ENCODE results near the gene TGFB3.
"Not testable (repeated sequence)": the region's sequence is repeated elsewhere in the genome, so short reads cannot be mapped to it uniquely, and the experiment has no call there.

Gene TGFB3

GRCh38 chr14:76012354-76012753, 30.6 kb upstream of the TGFB3 start:
- no peak overlapping the region for H3K27ac ChIP-seq
- TF ChIP-seq CTCF (conservative IDR thresholded peaks at IDR 0.05): no peak

GRCh38 chr14:76011930-76012329, 30.1 kb upstream of the TGFB3 start:
- no peak overlapping the region for H3K27ac ChIP-seq
- no peak for TF ChIP-seq CTCF (conservative IDR thresholded peaks at IDR 0.05)

- H3K27ac ChIP-seq: not testable (repeated sequence)
Observed at GRCh38 chr14:76009627-76010026, 27.8 kb upstream of the TGFB3 start.

DNA sequence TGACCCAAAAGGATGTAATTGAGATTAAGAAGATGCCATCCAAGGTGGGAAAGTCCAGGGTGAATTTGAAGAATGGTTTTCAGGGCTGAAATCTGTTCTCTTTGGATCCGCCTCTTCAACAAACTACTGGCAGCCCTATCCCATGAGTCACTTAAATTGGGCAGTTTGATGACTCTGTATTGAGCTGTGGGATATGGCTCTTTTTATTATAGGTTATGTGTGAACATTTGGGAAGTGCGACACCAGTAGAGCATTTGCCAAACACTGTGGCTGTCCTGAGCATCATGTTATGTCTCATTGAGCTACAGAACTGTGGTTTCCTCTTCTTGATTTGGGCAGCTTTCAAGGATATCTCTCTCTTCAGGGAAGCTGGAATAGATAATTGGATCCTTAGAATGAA, 26.1 kb upstream of the TGFB3 start:
- no peak overlapping the region for H3K27ac ChIP-seq
- no peak for TF ChIP-seq CTCF (conservative IDR thresholded peaks at IDR 0.05)

- no peak for TF ChIP-seq CTCF (conservative IDR thresholded peaks at IDR 0.05)
- H3K27ac ChIP-seq: no peak overlapping the region
Observed at GRCh38 chr14:76007379-76007778, 25.6 kb upstream of the TGFB3 start.

DNA sequence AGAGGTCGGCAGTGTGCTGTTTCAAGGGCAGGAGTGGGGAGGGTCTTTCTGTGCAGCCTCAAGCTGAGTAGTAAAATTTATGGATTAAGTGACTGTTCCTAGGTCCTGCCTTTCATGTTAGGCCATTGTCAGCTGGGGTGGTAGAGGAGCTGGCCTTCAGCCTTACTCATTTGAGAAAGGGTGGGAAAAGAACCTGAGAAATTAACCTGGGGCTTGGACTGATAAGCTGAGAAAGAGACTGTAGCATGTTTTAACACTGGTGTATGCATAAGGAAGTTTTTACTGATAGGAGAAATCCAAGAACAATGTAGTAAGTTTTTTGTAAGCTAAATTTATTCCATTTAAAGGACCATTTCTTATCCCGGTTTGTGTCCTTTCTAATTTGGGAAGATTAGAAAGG, 24.5 kb upstream of the TGFB3 start:
- H3K27ac ChIP-seq: no peak overlapping the region
- TF ChIP-seq CTCF (conservative IDR thresholded peaks at IDR 0.05): no peak

DNA sequence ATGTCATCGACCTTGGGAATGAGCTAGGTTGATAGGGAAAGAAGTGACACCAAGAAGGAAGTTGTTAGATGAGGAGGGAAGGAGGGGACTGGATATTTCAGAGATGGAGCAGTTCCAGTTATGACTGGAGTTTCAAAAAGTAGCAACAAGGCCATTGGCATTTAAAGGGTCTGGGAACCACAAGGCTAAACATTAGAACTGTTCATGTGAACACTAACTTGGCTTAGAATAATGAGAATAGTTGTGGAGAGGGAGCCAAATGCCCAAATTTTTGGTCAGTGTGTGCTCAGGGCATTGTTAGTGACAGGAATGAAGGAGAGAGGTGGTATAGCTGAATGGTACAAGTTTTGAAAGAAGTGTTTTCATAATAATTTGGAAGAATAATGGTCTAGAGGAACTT, 20.6 kb upstream of the TGFB3 start:
- H3K27ac ChIP-seq: no peak overlapping the region
- no peak for TF ChIP-seq CTCF (conservative IDR thresholded peaks at IDR 0.05)

GRCh38 chr14:75999511-76000190, 17.9 kb upstream of the TGFB3 start:
- no peak for TF ChIP-seq CTCF (conservative IDR thresholded peaks at IDR 0.05)

More at GRCh38 chr14:75999511-76000190, 17.9 kb upstream of the TGFB3 start:
- no peak overlapping the region for H3K27ac ChIP-seq
